ENCODE results near the gene FARS2. TPM values are rescaled to one million over a fixed set of nuclear protein-coding genes. Genes with fewer than 3 reads are reported as not detected.

FARS2 gene
- total RNA-seq, 4 donors from 2014 or later: 16.4 to 26.1 (median 21.4) TPM

DNA sequence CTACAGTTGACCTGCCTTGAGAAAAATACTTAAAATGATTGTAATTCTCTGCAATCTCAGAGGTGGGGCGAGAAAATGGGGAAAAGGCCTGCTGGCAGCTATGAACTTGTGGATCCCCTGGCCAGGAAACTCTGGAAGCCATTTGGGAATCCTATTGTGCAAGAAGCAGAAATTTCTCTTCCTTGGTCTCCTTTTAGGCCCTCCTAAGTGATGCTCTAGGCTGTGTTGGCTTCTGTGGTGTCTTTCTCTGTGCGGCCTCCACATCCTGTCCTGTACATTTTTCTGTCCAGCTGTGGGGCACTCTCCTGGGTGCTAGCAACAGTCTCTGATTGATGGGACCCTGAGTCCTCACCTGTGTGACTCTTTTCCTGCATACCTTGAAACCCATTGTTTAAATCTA is 290.9 kb downstream of the FARS2 start:
- H3K4me1 ChIP-seq: no peaks in the 10 kb centered on the region
- no peak for DNase-seq (ENCODE audit: low spot score in 2 of 2)
- H3K27me3 ChIP-seq: no peaks in the 10 kb centered on the region
- H3K27ac ChIP-seq: no peak overlapping the region
- H3K4me3 ChIP-seq: no peak overlapping the region
- H3K36me3 ChIP-seq: peaks cover 0 to 20% (median 0%) of the 10 kb centered on the region in 3 donors
- 85 to 93% methylated on average over 2 of the region's 2 CpGs for WGBS, 2 donors
- TF ChIP-seq POLR2A (IDR thresholded peaks at IDR 0.05) (no peak), EP300 (IDR thresholded peaks at IDR 0.05) (no peak)
- TF ChIP-seq, protein P1, sequence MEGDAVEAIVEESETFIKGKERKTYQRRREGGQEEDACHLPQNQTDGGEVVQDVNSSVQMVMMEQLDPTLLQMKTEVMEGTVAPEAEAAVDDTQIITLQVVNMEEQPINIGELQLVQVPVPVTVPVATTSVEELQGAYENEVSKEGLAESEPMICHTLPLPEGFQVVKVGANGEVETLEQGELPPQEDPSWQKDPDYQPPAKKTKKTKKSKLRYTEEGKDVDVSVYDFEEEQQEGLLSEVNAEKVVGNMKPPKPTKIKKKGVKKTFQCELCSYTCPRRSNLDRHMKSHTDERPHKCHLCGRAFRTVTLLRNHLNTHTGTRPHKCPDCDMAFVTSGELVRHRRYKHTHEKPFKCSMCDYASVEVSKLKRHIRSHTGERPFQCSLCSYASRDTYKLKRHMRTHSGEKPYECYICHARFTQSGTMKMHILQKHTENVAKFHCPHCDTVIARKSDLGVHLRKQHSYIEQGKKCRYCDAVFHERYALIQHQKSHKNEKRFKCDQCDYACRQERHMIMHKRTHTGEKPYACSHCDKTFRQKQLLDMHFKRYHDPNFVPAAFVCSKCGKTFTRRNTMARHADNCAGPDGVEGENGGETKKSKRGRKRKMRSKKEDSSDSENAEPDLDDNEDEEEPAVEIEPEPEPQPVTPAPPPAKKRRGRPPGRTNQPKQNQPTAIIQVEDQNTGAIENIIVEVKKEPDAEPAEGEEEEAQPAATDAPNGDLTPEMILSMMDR (IDR thresholded peaks at IDR 0.05): no peak
- H3K9me3 ChIP-seq: peaks cover 0 to 23% (median 3%) of the 10 kb centered on the region in 4 donors

GRCh38 chr6:5553767-5554166 is 292.5 kb downstream of the FARS2 start:
- Histone ChIP-seq H3K4me1 (no peaks in the 10 kb centered on the region), H3K36me3 (peaks cover 0 to 11% (median 0%) of the 10 kb centered on the region in 3 donors), H3K27me3 (no peaks in the 10 kb centered on the region), H3K4me3 (no peak overlapping the region), H3K9me3 (peaks cover 0 to 23% (median 3%) of the 10 kb centered on the region in 4 donors), H3K27ac (no peak overlapping the region)
- 55 to 81% methylated on average over 4 of the region's 4 CpGs for WGBS, 2 donors
- DNase-seq (ENCODE audit: low spot score in 2 of 2): no peak
- TF ChIP-seq EP300 (IDR thresholded peaks at IDR 0.05) (no peak), POLR2A (IDR thresholded peaks at IDR 0.05) (no peak)
- TF ChIP-seq, protein P1 (IDR thresholded peaks at IDR 0.05): no peak

DNA sequence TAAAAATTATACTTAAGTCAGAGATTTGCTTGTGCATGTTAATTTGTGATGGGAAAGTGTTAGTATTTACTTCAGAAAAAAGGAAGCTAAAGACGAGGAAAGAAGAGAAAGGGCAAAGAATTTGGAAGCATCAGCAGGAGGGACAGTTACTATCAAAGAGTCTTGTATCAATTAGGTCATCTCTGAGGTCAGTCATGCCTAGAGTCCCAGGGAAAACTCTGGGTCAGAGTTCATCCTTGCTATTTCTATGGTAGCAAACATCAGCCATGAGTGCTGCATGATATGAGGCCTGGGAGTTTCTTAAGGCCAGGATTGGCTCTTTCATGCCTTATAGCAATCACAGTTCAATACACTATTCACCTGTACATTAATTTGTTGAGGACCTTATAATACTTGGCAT is 292.9 kb downstream of the FARS2 start:
- 54 to 63% methylated on average over 1 of the region's 1 CpG for WGBS, 2 donors
- Histone ChIP-seq H3K4me3 (no peak overlapping the region), H3K9me3 (peaks cover 0 to 23% (median 3%) of the 10 kb centered on the region in 4 donors), H3K4me1 (no peaks in the 10 kb centered on the region), H3K27ac (no peak overlapping the region), H3K27me3 (no peaks in the 10 kb centered on the region), H3K36me3 (peaks cover 0 to 11% (median 0%) of the 10 kb centered on the region in 3 donors)
- no peak for DNase-seq (ENCODE audit: low spot score in 2 of 2)
- TF ChIP-seq POLR2A (IDR thresholded peaks at IDR 0.05): no peak
- TF ChIP-seq, protein P1 (IDR thresholded peaks at IDR 0.05): no peak
- no peak for TF ChIP-seq EP300 (IDR thresholded peaks at IDR 0.05)

GRCh38 chr6:5556011-5556410 is 294.7 kb downstream of the FARS2 start:
- H3K4me1 ChIP-seq: no peaks in the 10 kb centered on the region
- no peak overlapping the region for H3K4me3 ChIP-seq
- no peaks in the 10 kb centered on the region for H3K27me3 ChIP-seq
- peaks cover 0 to 7% (median under 1%) of the 10 kb centered on the region in 4 donors for H3K9me3 ChIP-seq
- DNase-seq (ENCODE audit: low spot score in 2 of 2): no peak
- TF ChIP-seq, protein P1 (IDR thresholded peaks at IDR 0.05): no peak
- H3K36me3 ChIP-seq: no peaks in the 10 kb centered on the region
- no peak overlapping the region for H3K27ac ChIP-seq
- 95 to 98% methylated on average over 7 of the region's 7 CpGs for WGBS, 2 donors

DNA sequence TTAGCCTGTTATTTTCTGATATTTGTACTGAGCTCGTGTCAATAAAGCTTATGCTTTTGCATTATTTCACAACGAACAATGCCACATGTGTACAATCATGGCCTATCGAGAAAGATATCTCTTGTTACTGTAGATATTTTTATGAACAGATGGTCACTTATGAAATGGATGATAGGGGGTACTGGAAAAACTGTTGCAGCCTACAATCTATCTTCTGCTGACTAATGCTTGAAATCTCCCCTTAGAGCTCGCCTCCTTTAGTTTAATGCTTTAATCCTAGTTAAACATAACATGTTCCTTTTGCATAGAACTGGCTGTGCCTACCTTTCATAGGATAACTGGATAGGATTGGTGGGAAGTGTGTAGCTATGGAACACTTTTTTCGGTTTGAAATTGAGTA is 296.2 kb downstream of the FARS2 start:
- WGBS, 2 donors: 80 to 83% methylated on average over 5 of the region's 5 CpGs
- no peaks in the 10 kb centered on the region for H3K9me3 ChIP-seq
- no peaks in the 10 kb centered on the region for H3K27me3 ChIP-seq
- no peak for DNase-seq (ENCODE audit: low spot score in 2 of 2)
- TF ChIP-seq EP300 (IDR thresholded peaks at IDR 0.05) (no peak), POLR2A (IDR thresholded peaks at IDR 0.05) (no peak)
- TF ChIP-seq, protein P1 (IDR thresholded peaks at IDR 0.05): no peak
- H3K27ac ChIP-seq: no peak overlapping the region
- no peaks in the 10 kb centered on the region for H3K36me3 ChIP-seq
- no peaks in the 10 kb centered on the region for H3K4me1 ChIP-seq
- H3K4me3 ChIP-seq: no peak overlapping the region
